ENCODE results near the gene OMA1. TPM values are rescaled to one million over a fixed set of nuclear protein-coding genes. Genes with fewer than 3 reads are reported as not detected.

Gene OMA1
- total and polyA plus RNA-seq, 8 donors, result 20.5 to 28.3 (median 26.0) TPM

GRCh38 chr1:58571616-58572015 is 25.1 kb upstream of the OMA1 start:
- H3K4me3 ChIP-seq, result no peak overlapping the region
- ATAC-seq (no peak), DNase-seq (no peak)
- peaks cover 0 to 40% of the 10 kb centered on the region in 2 donors for H3K4me1 ChIP-seq
- H3K36me3 ChIP-seq, result no peaks in the 10 kb centered on the region
- no peaks in the 10 kb centered on the region for H3K9me3 ChIP-seq
- TF ChIP-seq CTCF (IDR thresholded peaks at IDR 0.05), result no peak
- intact Hi-C loops (cut with DNase I), result no loop called here
- no peak overlapping the region for H3K27ac ChIP-seq
- H3K27me3 ChIP-seq, result peaks cover 6 to 12% of the 10 kb centered on the region in 2 donors

GRCh38 chr1:58570817-58571216 is 24.3 kb upstream of the OMA1 start:
- DNase-seq, result no peak
- Histone ChIP-seq H3K4me3 (no peak overlapping the region), H3K27ac (no peak overlapping the region), H3K4me1 (peaks cover 0 to 32% of the 10 kb centered on the region in 2 donors), H3K9me3 (no peaks in the 10 kb centered on the region), H3K27me3 (peaks cover 0 to 4% of the 10 kb centered on the region in 2 donors), H3K36me3 (no peaks in the 10 kb centered on the region)
- intact Hi-C loops (cut with DNase I), result no loop called here
- TF ChIP-seq CTCF (IDR thresholded peaks at IDR 0.05), result no peak
- no peak for ATAC-seq

- Histone ChIP-seq H3K27me3 (no peaks in the 10 kb centered on the region), H3K4me3 (no peak overlapping the region), H3K4me1 (peaks cover 0 to 28% of the 10 kb centered on the region in 2 donors), H3K9me3 (no peaks in the 10 kb centered on the region), H3K36me3 (no peaks in the 10 kb centered on the region), H3K27ac (no peak overlapping the region)
- intact Hi-C loops (cut with DNase I), result no loop called here
- no peak for TF ChIP-seq CTCF (IDR thresholded peaks at IDR 0.05)
- DNase-seq, result no peak
- no peak for ATAC-seq
These were observed 23.6 kb upstream of the OMA1 start for GRCh38 chr1:58570094-58570493.

GRCh38 chr1:58568911-58569310 is 22.4 kb upstream of the OMA1 start:
- H3K36me3 ChIP-seq, result no peaks in the 10 kb centered on the region
- intact Hi-C loops (cut with DNase I), result no loop called here
- DNase-seq (no peak), ATAC-seq (no peak)
- H3K4me1 ChIP-seq, result peaks cover 0 to 19% of the 10 kb centered on the region in 2 donors
- H3K27ac ChIP-seq, result no peak overlapping the region
- no peaks in the 10 kb centered on the region for H3K27me3 ChIP-seq
- no peak overlapping the region for H3K4me3 ChIP-seq
- TF ChIP-seq CTCF (IDR thresholded peaks at IDR 0.05), result no peak
- H3K9me3 ChIP-seq, result no peaks in the 10 kb centered on the region

- H3K4me1 ChIP-seq, result peaks cover 0 to 13% of the 10 kb centered on the region in 2 donors
- H3K27ac ChIP-seq, result no peak overlapping the region
- TF ChIP-seq CTCF (IDR thresholded peaks at IDR 0.05), result no peak
- H3K36me3 ChIP-seq, result no peaks in the 10 kb centered on the region
- no peak for ATAC-seq
- H3K4me3 ChIP-seq, result no peak overlapping the region
- DNase-seq, result no peak
- no peaks in the 10 kb centered on the region for H3K27me3 ChIP-seq
- H3K9me3 ChIP-seq, result no peaks in the 10 kb centered on the region
- intact Hi-C loops (cut with DNase I), result no loop called here
These were observed 21.8 kb upstream of the OMA1 start for GRCh38 chr1:58568271-58568860.
